ENCODE data around the gene ACTR3. TPM values are rescaled to one million over a fixed set of nuclear protein-coding genes. Genes with fewer than 3 reads are reported as not detected.

The ACTR3 gene
- total RNA-seq, 1 experiment from 2014 or later = 169 TPM

GRCh38 chr2:113986762-113987290 lies 96.9 kb downstream of the ACTR3 start:
- Mint-ChIP-seq H3K9me3 (peaks cover 68% of the 10 kb centered on the region), H3K4me3 (no peak overlapping the region), H3K27ac (no peak overlapping the region), H3K36me3 (peaks cover 37% of the 10 kb centered on the region), H3K27me3 (ENCODE audit: low read depth) (peaks cover 14% of the 10 kb centered on the region), H3K4me1 (no peaks in the 10 kb centered on the region)
- POLR2A ChIA-PET = no interaction called here
- ATAC-seq (no peak), DNase-seq (ENCODE audit: low spot score) (no peak)
- CTCF ChIA-PET = no interaction called here
- TF ChIP-seq HMGXB4 (CRISPR knock-in tag; IDR thresholded peaks at IDR 0.05) (no peak), GABPB1 (CRISPR knock-in tag; IDR thresholded peaks at IDR 0.05) (no peak), PREB (CRISPR knock-in tag; IDR thresholded peaks at IDR 0.05; ENCODE audit: borderline replicate concordance) (no peak), GTF2I (CRISPR knock-in tag; conservative IDR thresholded peaks at IDR 0.05) (no peak), CDX4 (CRISPR knock-in tag; IDR thresholded peaks at IDR 0.05; ENCODE audit: borderline replicate concordance) (no peak), PRDM15 (CRISPR knock-in tag; IDR thresholded peaks at IDR 0.05) (no peak), NR3C1 (CRISPR knock-in tag; conservative IDR thresholded peaks at IDR 0.05; ENCODE audit: low read depth) (no peak), SMAD3 (CRISPR knock-in tag; IDR thresholded peaks at IDR 0.05; ENCODE audit: borderline replicate concordance) (no peak), ATF3 (CRISPR knock-in tag; conservative IDR thresholded peaks at IDR 0.05) (no peak), ZNF512 (CRISPR knock-in tag; IDR thresholded peaks at IDR 0.05; ENCODE audit: borderline replicate concordance) (no peak)

- no peak for ATAC-seq
- DNase-seq (ENCODE audit: low spot score) = no peak
- H3K4me3 Mint-ChIP-seq = no peak overlapping the region
- peaks cover 7% of the 10 kb centered on the region for H3K27me3 Mint-ChIP-seq (ENCODE audit: low read depth)
- peaks cover 21% of the 10 kb centered on the region for H3K36me3 Mint-ChIP-seq
- POLR2A ChIA-PET = no interaction called here
- H3K27ac Mint-ChIP-seq = no peak overlapping the region
- H3K9me3 Mint-ChIP-seq = peaks cover 66% of the 10 kb centered on the region
- CTCF ChIA-PET = no interaction called here
- no peaks in the 10 kb centered on the region for H3K4me1 Mint-ChIP-seq
- TF ChIP-seq STAT6 (CRISPR knock-in tag; conservative IDR thresholded peaks at IDR 0.05; ENCODE audit: low read depth) (no peak), ZNF423 (CRISPR knock-in tag; IDR thresholded peaks at IDR 0.05) (no peak), AFF4 (CRISPR knock-in tag; IDR thresholded peaks at IDR 0.05; ENCODE audit: borderline replicate concordance) (no peak), USF1 (CRISPR knock-in tag; IDR thresholded peaks at IDR 0.05) (no peak), NFATC4 (CRISPR knock-in tag; IDR thresholded peaks at IDR 0.05) (no peak), CREM (CRISPR knock-in tag; IDR thresholded peaks at IDR 0.05) (no peak), ZBTB21 (CRISPR knock-in tag; IDR thresholded peaks at IDR 0.05; ENCODE audit: borderline replicate concordance) (no peak), ZNF416 (CRISPR knock-in tag; IDR thresholded peaks at IDR 0.05) (no peak)
Measured at GRCh38 chr2:113992090-113992489, 102.2 kb downstream of the ACTR3 start.

All from WTC11 (cell line).